Astrocyte of the cerebellum (primary cell): Measurements from ENCODE around the gene EFTUD2.

Experiments
- DNase-seq: peaks from one replicate; pipeline ENCODE4 v3.0.0-alpha.2; 2011; ENCODE audit warnings: low read depth
- H3K4me3 ChIP-seq: 2 replicates; pipeline ENCODE4 v1.5.1; 2011; ENCODE audit warnings: mild to moderate bottlenecking, low read depth, low read length, moderate library complexity
- in situ Hi-C: cut with HindIII; loops from 2 replicates; pipeline ENCODE4 v1.10.0; 2017; ENCODE audit warnings: low sequenced_read_pairs
- TF ChIP-seq, protein P1 (sequence below): IDR thresholded peaks from 2 replicates; pipeline ENCODE4 v1.5.1; 2012; ENCODE audit warnings: low read length, low read depth, moderate library complexity, mild to moderate bottlenecking; ENCODE audit errors: missing control alignments

The EFTUD2 gene

DNA sequence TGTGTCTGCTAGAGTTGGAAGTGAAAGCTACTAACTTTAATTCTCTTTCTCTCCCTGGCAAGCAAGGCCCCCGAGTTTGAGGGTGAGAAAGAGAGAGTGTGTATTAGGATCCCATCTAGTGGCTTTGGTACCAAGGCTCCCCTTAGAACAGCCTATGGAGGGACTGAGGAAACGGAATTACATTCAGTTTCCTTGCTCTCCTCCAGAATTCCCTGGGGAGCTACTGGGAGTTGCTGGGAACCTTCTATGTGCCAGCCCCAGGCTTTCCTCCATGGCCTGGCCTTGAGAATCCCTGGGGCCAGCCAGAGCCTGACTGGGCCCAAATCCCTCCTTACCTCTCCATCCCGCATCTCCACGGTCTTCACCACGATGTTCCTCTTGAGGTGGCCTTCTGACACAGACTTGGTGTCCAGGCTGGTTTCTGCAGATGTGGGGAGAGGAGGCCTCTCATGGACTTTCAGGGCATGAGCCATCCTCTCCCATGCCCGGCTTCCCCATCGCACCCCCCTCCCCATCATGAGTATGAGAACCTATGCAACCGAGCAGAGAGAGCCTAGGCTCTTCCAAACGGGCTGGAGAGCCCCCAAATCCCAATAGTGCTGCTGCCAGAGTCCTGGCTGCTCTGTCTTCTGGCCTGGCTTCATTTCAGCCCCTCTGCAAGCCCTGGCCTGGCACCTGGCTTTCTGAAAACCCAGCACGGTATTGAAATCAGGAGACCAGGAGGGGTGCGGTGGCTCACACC, 8.7 kb upstream of the EFTUD2 start:
- no peak for DNase-seq
- H3K4me3 ChIP-seq, result no peak overlapping the region
- in situ Hi-C loops, result no loop called here
- TF ChIP-seq, protein P1, sequence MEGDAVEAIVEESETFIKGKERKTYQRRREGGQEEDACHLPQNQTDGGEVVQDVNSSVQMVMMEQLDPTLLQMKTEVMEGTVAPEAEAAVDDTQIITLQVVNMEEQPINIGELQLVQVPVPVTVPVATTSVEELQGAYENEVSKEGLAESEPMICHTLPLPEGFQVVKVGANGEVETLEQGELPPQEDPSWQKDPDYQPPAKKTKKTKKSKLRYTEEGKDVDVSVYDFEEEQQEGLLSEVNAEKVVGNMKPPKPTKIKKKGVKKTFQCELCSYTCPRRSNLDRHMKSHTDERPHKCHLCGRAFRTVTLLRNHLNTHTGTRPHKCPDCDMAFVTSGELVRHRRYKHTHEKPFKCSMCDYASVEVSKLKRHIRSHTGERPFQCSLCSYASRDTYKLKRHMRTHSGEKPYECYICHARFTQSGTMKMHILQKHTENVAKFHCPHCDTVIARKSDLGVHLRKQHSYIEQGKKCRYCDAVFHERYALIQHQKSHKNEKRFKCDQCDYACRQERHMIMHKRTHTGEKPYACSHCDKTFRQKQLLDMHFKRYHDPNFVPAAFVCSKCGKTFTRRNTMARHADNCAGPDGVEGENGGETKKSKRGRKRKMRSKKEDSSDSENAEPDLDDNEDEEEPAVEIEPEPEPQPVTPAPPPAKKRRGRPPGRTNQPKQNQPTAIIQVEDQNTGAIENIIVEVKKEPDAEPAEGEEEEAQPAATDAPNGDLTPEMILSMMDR, result no peak

DNA sequence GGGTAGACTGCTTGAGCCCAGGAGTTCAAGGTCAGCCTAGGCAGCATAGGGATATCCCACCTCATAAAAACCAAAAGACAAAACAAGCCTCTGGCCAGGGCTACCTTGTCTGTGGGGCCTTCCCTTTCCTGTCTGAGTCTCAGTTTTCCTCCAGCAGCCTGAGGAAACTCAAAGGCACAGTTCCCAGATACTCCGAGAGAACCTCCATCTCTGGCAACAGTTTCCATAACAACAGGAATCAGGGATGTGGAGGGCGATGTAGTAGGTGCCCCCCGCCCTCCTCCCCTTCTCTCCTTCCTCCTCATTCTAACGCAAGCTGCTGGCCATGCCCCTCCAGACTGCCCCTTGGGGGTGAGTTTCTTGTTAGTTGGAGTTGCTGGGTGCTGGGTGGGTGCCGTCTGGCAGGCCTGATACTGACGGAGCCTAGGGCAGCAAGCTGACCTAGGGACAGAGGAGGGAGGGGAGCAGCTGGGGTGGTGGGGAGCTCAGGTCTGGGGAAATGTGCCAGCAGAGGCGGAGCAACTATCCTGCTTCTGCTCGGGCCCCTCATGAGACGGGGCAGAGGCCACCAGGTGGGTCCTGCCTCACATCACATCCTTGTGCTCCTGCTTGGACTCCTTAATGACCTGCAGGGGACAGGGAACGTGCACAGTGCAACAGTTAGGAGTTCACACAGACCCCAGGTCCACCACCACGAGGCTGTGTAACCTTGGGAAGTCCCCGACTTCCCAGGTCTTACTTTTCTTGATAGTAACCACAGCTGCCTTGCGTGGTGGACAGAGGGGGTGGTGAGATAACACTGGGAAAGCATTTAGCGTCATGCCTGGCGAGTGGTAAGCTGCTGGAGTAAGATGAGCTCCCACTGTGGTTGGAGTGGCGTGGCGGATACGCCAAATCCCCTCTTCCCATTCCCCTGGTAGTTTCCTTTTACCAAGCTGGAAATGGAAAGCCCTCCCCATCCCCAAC, 7.8 kb upstream of the EFTUD2 start:
- TF ChIP-seq, protein P1, result no peak
- in situ Hi-C loops, result no loop called here
- no peak overlapping the region for H3K4me3 ChIP-seq
- no peak for DNase-seq

- TF ChIP-seq, protein P1, result no peak
- peak; percentile 63 for DNase-seq
- in situ Hi-C loops, result no loop called here
- no peak overlapping the region for H3K4me3 ChIP-seq
These were observed 6.9 kb upstream of the EFTUD2 start for GRCh38 chr17:44906010-44906646.

DNA sequence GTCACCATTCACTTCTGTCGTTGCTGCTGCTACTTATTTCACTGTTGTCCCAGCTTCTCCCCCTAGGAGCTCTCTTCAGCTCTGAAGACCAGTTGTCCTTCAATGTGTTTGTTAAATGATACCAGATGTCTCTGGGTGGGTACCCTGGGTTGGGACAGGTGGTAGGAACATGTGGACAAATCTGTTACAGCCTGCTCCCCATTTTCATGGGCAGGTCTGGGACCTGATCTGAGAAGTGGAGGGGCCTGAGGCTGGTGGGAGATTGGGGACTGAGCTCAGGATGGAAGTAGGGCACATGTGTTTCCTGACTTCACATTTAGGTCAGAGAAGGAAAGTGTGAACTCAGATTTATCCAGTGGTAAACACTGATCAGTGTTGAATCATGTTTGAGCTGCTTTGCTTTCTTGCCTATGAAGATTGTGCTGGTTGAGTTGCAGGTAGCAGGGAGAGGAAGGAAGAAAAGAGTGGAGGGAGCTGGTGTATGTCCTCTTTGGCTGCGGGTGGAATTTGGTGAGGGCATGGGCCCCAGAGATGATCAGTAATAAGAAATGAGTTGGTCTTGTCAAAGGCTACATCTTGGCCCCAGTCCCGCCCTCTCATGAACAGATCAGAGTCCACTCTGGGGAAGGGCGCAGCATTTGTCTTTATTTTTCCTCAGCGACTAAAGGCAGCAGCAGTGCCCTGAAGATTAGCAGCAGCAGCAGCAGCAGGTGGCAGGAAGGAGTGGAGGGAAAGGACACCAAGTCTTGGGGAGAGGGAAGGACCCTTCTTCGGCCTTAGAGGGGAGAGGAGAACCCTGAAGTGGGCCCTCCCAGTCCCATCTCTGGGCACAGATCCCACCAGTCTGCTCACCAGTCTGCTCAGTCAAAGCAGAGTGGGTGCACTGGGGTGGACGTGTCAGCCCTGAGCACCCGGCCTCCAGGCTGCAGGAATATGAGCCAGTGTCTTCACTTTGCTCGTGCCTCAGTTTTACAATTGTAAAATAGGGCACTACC, 6.1 kb upstream of the EFTUD2 start:
- TF ChIP-seq, protein P1, result no peak
- no peak overlapping the region for H3K4me3 ChIP-seq
- in situ Hi-C loops, result no loop called here
- DNase-seq, result no peak

- no peak for DNase-seq
- TF ChIP-seq, protein P1, result no peak
- H3K4me3 ChIP-seq, result no peak overlapping the region
- in situ Hi-C loops, result no loop called here
These were observed 5.0 kb upstream of the EFTUD2 start for GRCh38 chr17:44904001-44904984.
